ENCODE results near the gene FAM50B.

The FAM50B gene

DNA sequence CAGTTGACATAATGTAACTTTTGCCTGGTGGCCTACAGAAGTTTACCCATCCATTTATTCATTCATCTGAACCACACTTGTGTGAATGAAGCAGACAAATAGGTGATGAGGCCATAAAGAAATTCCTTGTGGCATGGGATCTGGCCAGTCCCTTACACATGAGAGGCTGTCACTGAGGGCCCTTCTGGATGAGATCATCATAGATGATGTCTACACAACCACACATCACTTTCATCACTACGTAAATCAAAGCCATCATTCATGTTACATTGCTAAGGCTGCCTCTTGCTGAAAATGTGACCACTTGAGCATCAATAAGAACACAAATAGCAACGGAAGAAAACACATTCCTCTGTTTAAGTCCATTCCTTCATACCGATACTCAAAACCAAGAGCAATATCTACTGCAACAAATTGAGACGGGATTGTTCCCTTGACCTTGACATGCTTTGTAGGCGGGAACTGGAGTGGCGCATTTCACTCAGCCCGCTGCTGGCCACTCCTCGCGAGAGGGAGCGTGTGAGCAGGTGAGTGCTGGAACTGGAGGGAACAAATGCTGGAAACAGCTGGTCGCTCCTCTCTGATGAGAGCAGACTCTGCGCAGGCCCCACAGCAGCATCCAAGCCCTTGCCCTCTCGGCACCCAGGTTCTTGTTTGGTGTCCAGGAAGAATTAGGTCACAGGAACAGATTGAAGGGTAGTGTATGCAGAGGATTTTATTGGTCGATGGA lies 49.3 kb downstream of the FAM50B start:
- DNase-seq = no peak

DNA sequence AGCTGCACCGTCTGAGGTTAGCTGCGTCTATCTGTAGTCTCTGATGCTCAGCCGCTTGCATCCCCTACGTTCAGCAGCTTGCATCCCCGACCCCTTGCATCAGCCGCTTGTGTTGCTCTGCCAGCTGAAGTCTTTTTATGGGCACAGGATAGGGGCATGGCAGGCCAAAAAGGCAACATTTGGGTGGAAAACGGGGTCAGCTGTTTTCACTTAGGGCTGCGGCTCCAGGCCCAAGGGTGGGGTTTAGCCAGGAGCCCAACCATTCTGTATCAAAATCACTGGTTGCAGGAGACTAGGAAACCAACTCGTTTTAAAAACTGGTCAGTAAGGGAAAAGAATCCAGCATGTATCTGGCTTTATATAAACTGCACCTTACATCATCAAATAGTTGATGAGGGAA lies 49.9 kb downstream of the FAM50B start:
- DNase-seq = no peak

DNA sequence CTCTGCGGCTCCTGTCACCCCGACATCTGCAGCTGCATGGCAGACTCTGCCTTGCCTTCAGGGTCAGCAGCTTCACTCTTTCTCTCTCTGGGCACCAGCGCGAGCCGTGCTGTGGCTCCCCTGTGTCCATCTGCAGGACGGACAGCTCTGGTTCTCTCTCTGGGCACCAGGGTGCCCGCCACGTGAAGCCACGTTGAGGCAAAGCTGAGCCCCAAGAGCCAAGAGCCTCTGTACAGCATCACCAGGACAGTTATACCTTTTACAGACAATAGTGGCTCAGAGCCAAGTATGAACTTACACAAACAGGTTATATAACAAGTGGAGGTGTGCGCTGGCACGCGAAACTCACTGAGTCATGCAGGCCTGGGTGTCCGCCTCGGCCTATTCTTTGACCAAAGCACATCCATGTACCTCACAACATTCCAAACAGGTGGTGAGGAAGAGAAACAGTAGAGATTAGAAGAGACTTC lies 50.8 kb downstream of the FAM50B start:
- no peak for DNase-seq

All from activated CD4-positive, CD25-positive, alpha-beta regulatory T cell treated with anti-CD3 and anti-CD28 coated beads, Interleukin-2, amount 50 U/mL, for 72 hours (primary cell).